ENCODE data around the gene FOLR2. TPM values are rescaled to one million over a fixed set of nuclear protein-coding genes. Genes with fewer than 3 reads are reported as not detected.
"Not testable (repeated sequence)": the region's sequence is repeated elsewhere in the genome, so short reads cannot be mapped to it uniquely, and the experiment has no call there.

FOLR2 gene
- total RNA-seq, 1 experiment from 2014 or later, result not detected

DNA sequence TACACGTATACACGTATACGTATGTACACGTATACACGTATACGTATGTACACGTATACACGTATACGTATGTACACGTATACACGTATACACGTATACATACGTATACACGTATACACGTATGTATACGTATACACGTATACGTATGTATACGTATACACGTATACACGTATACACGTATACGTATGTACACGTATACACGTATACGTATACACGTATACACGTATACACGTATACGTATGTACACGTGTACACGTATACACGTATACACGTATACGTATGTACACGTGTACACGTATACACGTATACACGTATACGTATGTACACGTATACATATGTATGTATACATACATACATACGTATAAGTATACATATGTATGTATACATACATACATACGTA, 15.1 kb upstream of the FOLR2 start:
- DNase-seq (ENCODE audit: low read depth, low spot score); in situ Hi-C loops (cut with HindIII; ENCODE audit: low pct_unique_long_range_greater_than_20kb, low sequenced_read_pairs): not testable (repeated sequence)

GRCh38 chr11:72202571-72202970, 14.0 kb upstream of the FOLR2 start:
- in situ Hi-C loops (cut with HindIII; ENCODE audit: low pct_unique_long_range_greater_than_20kb, low sequenced_read_pairs), result no loop called here

GRCh38 chr11:72203163-72203562, 13.4 kb upstream of the FOLR2 start:
- in situ Hi-C loops (cut with HindIII; ENCODE audit: low pct_unique_long_range_greater_than_20kb, low sequenced_read_pairs), result no loop called here
- DNase-seq (ENCODE audit: low read depth, low spot score), result no peak

More at GRCh38 chr11:72202571-72202970, 14.0 kb upstream of the FOLR2 start:
- no peak for DNase-seq (ENCODE audit: low read depth, low spot score)

DNA sequence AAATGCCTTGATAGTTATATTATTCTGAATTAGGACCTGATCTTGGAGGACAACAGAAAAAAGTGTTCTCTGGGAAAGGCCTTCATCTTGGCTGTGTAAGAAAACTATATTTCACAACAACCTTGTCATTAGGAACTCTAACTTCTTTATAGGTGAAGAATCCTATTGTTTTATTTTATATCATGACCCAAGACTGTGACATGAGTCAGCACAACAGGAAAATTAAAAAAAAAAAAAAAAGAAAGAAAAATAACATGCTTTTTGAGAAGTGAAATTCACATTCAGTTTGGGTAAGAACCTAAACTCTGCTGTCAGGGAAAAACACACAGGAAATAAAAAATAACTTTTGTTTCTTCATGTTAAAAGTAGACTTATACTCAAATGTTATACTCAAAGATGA, 11.7 kb upstream of the FOLR2 start:
- in situ Hi-C loops (cut with HindIII; ENCODE audit: low pct_unique_long_range_greater_than_20kb, low sequenced_read_pairs), result no loop called here

DNA sequence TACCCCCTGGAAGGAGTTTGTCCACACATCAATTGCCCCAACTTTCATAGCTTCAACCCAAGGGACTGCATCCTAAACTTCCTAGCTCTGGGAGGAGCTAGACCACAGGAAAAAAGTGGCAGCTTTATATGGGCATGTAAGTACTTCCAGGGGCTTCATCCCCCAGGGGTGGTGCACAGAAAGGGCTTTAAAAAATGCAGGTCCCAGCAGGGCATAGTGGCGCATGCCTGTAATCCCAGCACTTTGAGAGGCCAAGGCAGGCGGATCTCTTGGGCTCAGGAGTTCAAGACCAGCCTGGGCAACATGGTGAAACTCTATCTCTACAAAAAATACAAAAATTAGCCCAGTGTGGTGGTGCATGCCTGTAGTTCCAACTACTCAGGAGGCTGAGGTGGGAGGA, 9.8 kb upstream of the FOLR2 start:
- DNase-seq (ENCODE audit: low read depth, low spot score); in situ Hi-C loops (cut with HindIII; ENCODE audit: low pct_unique_long_range_greater_than_20kb, low sequenced_read_pairs): not testable (repeated sequence)

More for the DNA sequence above, 11.7 kb upstream of the FOLR2 start:
- DNase-seq (ENCODE audit: low read depth, low spot score), result no peak

DNA sequence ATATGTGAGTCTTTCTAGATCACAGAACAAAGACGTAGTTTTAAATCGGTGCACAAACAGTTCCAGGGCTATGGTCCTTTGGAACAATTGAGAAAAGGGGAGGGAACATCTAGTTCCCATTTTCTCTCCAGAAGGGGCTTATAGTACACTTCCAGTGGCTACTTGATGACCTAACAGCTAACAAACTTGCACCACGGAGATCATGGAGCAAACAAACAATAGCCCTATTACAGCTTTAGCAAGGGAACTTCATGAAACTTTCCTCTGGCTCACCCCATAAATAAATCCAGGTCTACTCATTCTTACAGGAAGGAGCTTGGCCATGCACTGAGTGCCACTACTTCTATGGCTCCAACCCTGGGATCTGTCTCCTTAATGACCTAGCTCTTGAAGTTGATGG, 8.3 kb upstream of the FOLR2 start:
- no peak for DNase-seq (ENCODE audit: low read depth, low spot score)
- in situ Hi-C loops (cut with HindIII; ENCODE audit: low pct_unique_long_range_greater_than_20kb, low sequenced_read_pairs), result no loop called here

GRCh38 chr11:72209101-72209500, 7.5 kb upstream of the FOLR2 start:
- in situ Hi-C loops (cut with HindIII; ENCODE audit: low pct_unique_long_range_greater_than_20kb, low sequenced_read_pairs), result no loop called here
- DNase-seq (ENCODE audit: low read depth, low spot score), result no peak

- in situ Hi-C loops (cut with HindIII; ENCODE audit: low pct_unique_long_range_greater_than_20kb, low sequenced_read_pairs), result no loop called here
- DNase-seq (ENCODE audit: low read depth, low spot score), result no peak
Measured at GRCh38 chr11:72217841-72218240, 1.2 kb downstream of the FOLR2 start.

DNA sequence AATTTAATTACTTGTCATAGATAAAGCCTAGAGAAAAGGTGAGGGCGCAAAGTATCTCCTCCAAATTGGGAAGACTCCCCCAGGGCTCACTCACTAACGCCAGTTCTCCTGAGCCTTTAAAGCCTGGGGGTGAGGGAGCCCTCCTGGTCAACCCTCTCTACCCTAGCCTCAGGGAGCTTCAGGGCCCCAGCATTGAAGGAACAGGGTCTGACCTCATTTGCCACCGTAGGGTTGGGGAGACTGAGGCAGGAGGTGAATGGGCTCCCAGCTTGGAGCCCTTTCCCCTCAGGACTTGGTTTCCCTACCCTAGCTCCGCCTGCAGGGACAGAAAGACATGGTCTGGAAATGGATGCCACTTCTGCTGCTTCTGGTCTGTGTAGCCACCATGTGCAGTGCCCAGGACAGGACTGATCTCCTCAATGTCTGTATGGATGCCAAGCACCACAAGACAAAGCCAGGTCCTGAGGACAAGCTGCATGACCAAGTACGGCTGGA, 1.7 kb downstream of the FOLR2 start:
- in situ Hi-C loops (cut with HindIII; ENCODE audit: low pct_unique_long_range_greater_than_20kb, low sequenced_read_pairs), result no loop called here
- no peak for DNase-seq (ENCODE audit: low read depth, low spot score)

- no peak for DNase-seq (ENCODE audit: low read depth, low spot score)
- in situ Hi-C loops (cut with HindIII; ENCODE audit: low pct_unique_long_range_greater_than_20kb, low sequenced_read_pairs), result no loop called here
Measured at GRCh38 chr11:72220696-72221363, 4.2 kb downstream of the FOLR2 start.

GRCh38 chr11:72221386-72222075, 4.9 kb downstream of the FOLR2 start:
- DNase-seq (ENCODE audit: low read depth, low spot score), result no peak
- in situ Hi-C loops (cut with HindIII; ENCODE audit: low pct_unique_long_range_greater_than_20kb, low sequenced_read_pairs), result no loop called here

DNA sequence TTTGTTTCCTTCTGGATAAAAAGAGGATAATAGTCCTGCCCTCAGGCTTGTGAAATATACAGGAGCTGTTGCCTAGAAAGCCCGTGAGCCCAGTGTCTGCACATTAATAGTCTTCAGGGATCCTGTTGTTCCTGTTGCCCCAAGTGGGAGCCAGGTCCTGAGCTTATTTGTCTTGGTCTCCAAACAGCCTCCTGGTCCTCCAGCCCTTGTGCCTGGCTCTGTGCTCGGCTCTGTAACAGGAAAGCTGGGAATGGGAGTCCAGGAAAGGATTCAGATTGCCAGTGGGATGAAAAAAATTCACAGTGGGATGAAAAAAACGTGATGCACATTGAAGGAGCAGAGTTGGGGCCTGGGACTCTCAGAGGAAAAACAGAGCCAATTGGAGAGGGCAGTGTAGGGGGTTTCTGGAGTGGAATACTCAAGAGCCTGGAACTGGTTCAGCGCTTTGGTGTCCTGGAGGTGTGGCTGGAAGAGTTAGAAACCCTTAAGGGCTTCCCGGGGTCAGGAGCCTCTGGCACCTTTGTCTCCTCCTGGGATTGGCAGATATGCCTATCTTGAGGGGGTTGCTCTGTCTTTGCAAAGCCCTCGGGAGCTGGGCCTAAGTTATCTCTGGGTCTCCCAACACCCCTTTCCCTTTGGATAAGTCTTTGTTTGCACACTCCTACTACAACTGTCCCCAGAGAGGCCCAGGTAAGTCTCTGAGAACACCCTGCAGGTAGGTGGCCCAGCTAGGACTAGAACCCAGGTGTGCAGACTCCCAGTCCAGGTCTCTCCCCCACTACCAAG, 5.7 kb downstream of the FOLR2 start:
- DNase-seq (ENCODE audit: low read depth, low spot score), result no peak
- in situ Hi-C loops (cut with HindIII; ENCODE audit: low pct_unique_long_range_greater_than_20kb, low sequenced_read_pairs), result no loop called here

DNA sequence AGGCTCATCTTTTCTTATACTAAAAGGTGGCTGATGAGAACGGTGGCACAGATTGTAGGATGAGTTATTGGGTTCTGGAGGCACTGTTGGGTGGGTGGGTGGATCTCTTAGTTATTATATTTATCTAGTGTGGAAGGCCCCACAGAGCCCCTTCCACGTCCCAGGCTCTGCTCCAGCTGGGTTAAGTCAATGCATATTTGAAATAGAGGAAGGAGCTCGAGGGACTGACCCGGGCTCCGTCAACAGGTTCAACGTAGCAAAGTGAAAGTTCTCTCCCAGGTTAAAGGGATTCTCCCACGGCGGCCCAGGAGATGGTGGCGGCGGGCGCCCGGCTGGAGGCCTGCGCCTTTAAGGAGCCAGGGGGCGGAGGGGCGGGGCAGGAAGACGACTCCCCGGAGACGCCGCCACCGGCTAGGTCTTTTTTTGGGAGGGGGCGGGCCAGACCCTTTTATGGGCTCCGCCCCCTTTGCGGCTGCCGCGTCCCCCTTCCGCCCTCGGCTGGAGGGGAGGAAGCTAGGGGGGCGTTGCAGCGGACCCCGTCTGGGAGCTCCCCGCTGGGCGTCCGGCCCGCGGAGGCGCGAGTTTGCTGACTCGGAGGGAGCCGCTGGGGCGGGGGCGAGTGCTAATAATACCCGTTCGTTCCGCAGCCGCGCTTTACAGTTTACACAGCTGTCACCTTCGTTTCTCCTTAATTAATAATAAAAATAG, 6.5 kb downstream of the FOLR2 start:
- peak; percentile 98 for DNase-seq (ENCODE audit: low read depth, low spot score)
- in situ Hi-C loops (cut with HindIII; ENCODE audit: low pct_unique_long_range_greater_than_20kb, low sequenced_read_pairs), result no loop called here

- in situ Hi-C loops (cut with HindIII; ENCODE audit: low pct_unique_long_range_greater_than_20kb, low sequenced_read_pairs), result no loop called here
- peak; percentile 78 for DNase-seq (ENCODE audit: low read depth, low spot score)
Measured at GRCh38 chr11:72223615-72224563, 7.3 kb downstream of the FOLR2 start.

GRCh38 chr11:72224564-72225410, 8.2 kb downstream of the FOLR2 start, which contains the start of gene INPPL1:
Gene INPPL1, plus strand, starts transcription at chr11:72224767. Its CDS starts 218 bp downstream, at chr11:72224985.
- peak; percentile 72 for DNase-seq (ENCODE audit: low read depth, low spot score)
- in situ Hi-C loops (cut with HindIII; ENCODE audit: low pct_unique_long_range_greater_than_20kb, low sequenced_read_pairs), result no loop called here

- DNase-seq (ENCODE audit: low read depth, low spot score), result no peak
- in situ Hi-C loops (cut with HindIII; ENCODE audit: low pct_unique_long_range_greater_than_20kb, low sequenced_read_pairs), result no loop called here
Measured at GRCh38 chr11:72225411-72225951, 8.9 kb downstream of the FOLR2 start.
